Measurements from ENCODE around the gene SLC25A44. TPM values are rescaled to one million over a fixed set of nuclear protein-coding genes. Genes with fewer than 3 reads are reported as not detected.

The SLC25A44 gene
- polyA plus RNA-seq, 2 of the 4 experiments (the other 2 are of a cell fraction): 25.1 to 30.7 TPM

DNA sequence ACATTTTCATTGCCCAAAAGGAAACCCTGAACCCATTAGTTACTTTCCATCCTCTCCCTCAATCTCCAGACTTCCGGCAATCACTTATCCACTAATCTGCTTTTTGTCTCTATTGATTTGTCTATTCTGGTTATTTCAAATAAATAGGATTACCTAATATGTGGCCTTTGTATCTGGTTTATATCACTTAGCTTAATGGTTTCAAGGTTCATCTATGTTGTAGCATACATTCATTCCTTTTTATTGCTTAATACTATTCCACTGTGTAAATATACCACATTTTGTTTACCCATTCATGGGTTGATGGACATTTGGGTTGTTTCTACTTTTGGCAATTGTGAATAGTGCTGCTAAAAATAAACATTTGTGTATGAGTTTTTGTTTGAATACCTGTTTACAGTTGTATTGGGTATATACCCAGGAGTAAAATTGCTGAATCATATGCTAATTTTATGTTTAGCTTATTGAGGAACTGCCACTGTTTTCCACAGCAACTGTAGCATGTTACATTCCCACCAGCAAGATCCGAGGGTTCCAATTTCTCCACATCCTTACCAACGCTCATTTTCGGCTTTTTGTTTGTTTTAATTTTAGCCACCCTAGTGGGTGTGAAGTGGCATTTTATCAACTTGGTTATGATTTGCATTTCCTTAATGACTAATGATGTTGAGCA, 2.5 kb upstream of the SLC25A44 start:
- no peaks in the 10 kb centered on the region; the same call in 2 of the 3 replicates for H3K9me3 ChIP-seq
- DNase-seq (ENCODE audit: low read depth in 1 of 2, low spot score in 1 of 2) (no peak), ATAC-seq (no peak), FAIRE-seq (no peak)
- no peak overlapping the region for H3K4me2 ChIP-seq
- no peak for TF ChIP-seq NPAS2 (CRISPR knock-in tag; IDR thresholded peaks at IDR 0.05; ENCODE audit: borderline replicate concordance)
- peak; percentile 73 for TF ChIP-seq MAFK (IDR thresholded peaks at IDR 0.05; ENCODE audit: partially characterized antibody)
- no peak for TF ChIP-seq HDAC2 (IDR thresholded peaks at IDR 0.05)
- TF ChIP-seq HES2 (IDR thresholded peaks at IDR 0.05): no peak
- H3K4me3 ChIP-seq: no peak overlapping the region
- ChIA-PET POLR2A (no interaction called here), CTCF (interaction anchor here (0.7 to 1.5 kb wide), 5 partner anchors 18 to 101 kb away, joined by 3 read pairs; no protein-coding TSS in a partner anchor)
- WGBS (ENCODE audit: missing lambda C conversion rate): 83% methylated on average over 4 of the region's 4 CpGs
- no peak overlapping the region for H3K27ac ChIP-seq
- H3K4me1 ChIP-seq: 0 out of 3 replicates have a peak, but pooled peaks cover 9% of the 10 kb centered on the region

DNA sequence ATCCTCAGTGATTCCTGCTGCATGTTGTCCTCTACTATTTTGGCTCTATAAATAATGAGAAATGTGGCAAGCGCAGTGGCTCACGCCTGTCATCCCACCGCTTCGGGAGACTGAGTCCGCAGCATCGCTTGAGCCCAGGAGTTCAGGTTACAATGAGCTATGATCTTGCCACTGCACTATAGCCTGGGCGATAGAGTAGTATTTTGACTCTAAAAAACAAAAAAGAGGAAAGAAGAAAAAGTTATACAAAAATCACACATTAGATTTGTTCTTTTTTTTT, 756 bp upstream of the SLC25A44 start:
- Histone ChIP-seq H3K27ac (peak overlapping the region; percentile 88 to 89), H3K4me3 (peak overlapping the region; percentile 84), H3K4me2 (peak overlapping the region; percentile 77), H3K9me3 (no peaks in the 10 kb centered on the region), H3K4me1 (0 out of 3 replicates have a peak, but pooled peaks cover 9% of the 10 kb centered on the region)
- no peak for TF ChIP-seq SREBF2 (IDR thresholded peaks at IDR 0.05)
- TF ChIP-seq ZFP36 (IDR thresholded peaks at IDR 0.05; ENCODE audit: borderline replicate concordance, partially characterized antibody): no peak
- no peak for TF ChIP-seq EHF (CRISPR knock-in tag; IDR thresholded peaks at IDR 0.05)
- TF ChIP-seq PBX3 (IDR thresholded peaks at IDR 0.05): no peak
- TF ChIP-seq MAX (IDR thresholded peaks at IDR 0.05): no peak
- no peak for TF ChIP-seq KDM5A (IDR thresholded peaks at IDR 0.05)
- TF ChIP-seq ZC3H11A (IDR thresholded peaks at IDR 0.05): no peak
- TF ChIP-seq HES2 (IDR thresholded peaks at IDR 0.05): no peak
- TF ChIP-seq, protein P1, sequence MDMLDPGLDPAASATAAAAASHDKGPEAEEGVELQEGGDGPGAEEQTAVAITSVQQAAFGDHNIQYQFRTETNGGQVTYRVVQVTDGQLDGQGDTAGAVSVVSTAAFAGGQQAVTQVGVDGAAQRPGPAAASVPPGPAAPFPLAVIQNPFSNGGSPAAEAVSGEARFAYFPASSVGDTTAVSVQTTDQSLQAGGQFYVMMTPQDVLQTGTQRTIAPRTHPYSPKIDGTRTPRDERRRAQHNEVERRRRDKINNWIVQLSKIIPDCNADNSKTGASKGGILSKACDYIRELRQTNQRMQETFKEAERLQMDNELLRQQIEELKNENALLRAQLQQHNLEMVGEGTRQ (IDR thresholded peaks at IDR 0.05): no peak
- TF ChIP-seq ATOH8 (CRISPR knock-in tag; IDR thresholded peaks at IDR 0.05; ENCODE audit: low read depth): no peak
- no peak for TF ChIP-seq HEYL (CRISPR knock-in tag; IDR thresholded peaks at IDR 0.05)
- no peak for TF ChIP-seq HOXB5 (CRISPR knock-in tag; IDR thresholded peaks at IDR 0.05)
- TF ChIP-seq POLR2A (IDR thresholded peaks at IDR 0.05; ENCODE audit: low read length): no peak
- TF ChIP-seq RAD21 (conservative IDR thresholded peaks at IDR 0.05 in 1 of 2, IDR thresholded peaks at IDR 0.05 in 1 of 2): no peak
- no peak for TF ChIP-seq FOXS1 (CRISPR knock-in tag; IDR thresholded peaks at IDR 0.05)
- TF ChIP-seq NR3C1 (IDR thresholded peaks at IDR 0.05): no peak
- 83% methylated on average over 7 of the region's 7 CpGs for WGBS (ENCODE audit: missing lambda C conversion rate)
- DNase-seq (ENCODE audit: low read depth in 1 of 2, low spot score in 1 of 2) (no peak), FAIRE-seq (no peak), ATAC-seq (no peak; a peak in 2 of 6 replicates)
- ChIA-PET CTCF (interaction anchor here (0.6 to 6.1 kb wide), 9 partner anchors 18 to 478 kb away, joined by 3 to 51 read pairs (median 5); partner anchors contain the start of gene PMF1), POLR2A (interaction anchor here (1.4 to 2.2 kb wide), 3 partner anchors 19 to 25 kb away, joined by 3 to 37 read pairs (median 5); partner anchors contain the start of gene PMF1)

GRCh38 chr1:156194300-156194652, 372 bp downstream of the SLC25A44 start:
- no peak for FAIRE-seq
- TF ChIP-seq NFE2L2 (conservative IDR thresholded peaks at IDR 0.05; ENCODE audit: low read length): no peak
- TF ChIP-seq, protein P1 (IDR thresholded peaks at IDR 0.05): peak; percentile 86
- Histone ChIP-seq H3K4me1 (0 out of 3 replicates have a peak, but pooled peaks cover 9% of the 10 kb centered on the region), H3K9me3 (no peaks in the 10 kb centered on the region), H3K4me3 (peak overlapping the region; percentile 84), H3K4me2 (peak overlapping the region; percentile 94), H3K27ac (peak overlapping the region; percentile 75 to 88)
- WGBS (ENCODE audit: missing lambda C conversion rate): 4% methylated on average over 14 of the region's 14 CpGs
- DNase-seq (ENCODE audit: low read depth in 1 of 2, low spot score in 1 of 2): peak in 1 of 2 experiments; percentile 21
- CTCF ChIA-PET: interaction anchor here (0.5 to 6.1 kb wide), 22 partner anchors 9 to 251 kb away, joined by 3 to 51 read pairs (median 4); partner anchors contain the start of gene PMF1
- ATAC-seq: peak; percentile 30 to 47; a peak in 5 of 6 replicates
- POLR2A ChIA-PET: interaction anchor here (0.7 to 2.2 kb wide), 6 partner anchors 11 to 66 kb away, joined by 3 to 37 read pairs (median 5); partner anchors contain the start of gene PMF1
